ENCODE measurements around the gene THOC7. TPM values are rescaled to one million over a fixed set of nuclear protein-coding genes. Genes with fewer than 3 reads are reported as not detected.

The THOC7 gene
- total RNA-seq, 1 experiment from 2014 or later, result 67.3 TPM

DNA sequence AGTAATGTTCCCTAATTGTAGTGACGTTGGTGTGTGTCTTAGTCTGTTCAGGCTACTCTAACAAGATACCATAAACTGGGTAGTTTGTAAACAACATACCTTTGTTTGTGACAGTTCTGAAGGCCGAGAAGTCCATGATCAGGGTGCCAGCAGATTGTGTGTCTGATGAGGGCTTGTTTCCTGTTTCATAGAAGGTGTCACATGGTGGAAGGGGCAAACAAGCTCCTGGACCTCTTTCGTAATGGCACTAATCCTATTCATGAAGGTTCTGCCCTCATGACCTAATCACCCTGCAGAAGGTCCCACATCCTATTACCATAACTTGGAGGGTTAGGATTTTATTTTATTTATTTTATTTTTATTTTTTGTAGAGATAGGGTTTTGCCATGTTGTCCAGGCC, 11.2 kb upstream of the THOC7 start:
- Histone ChIP-seq H3K4me1 (ENCODE audit: control insufficient read depth in 1 of 2, insufficient read depth in 2 of 2, low read length in 2 of 2) (peaks cover 13 to 15% of the 10 kb centered on the region in 2 experiments), H3K9me2 (ENCODE audit: insufficient read depth) (no peaks in the 10 kb centered on the region), H3K27ac (ENCODE audit: low read depth, low read length) (no peak overlapping the region), H3K9ac (ENCODE audit: low read length) (no peak overlapping the region), H3K79me2 (ENCODE audit: insufficient read depth, low read length) (peaks cover 65% of the 10 kb centered on the region), H4K20me1 (ENCODE audit: insufficient read depth) (peaks cover 5% of the 10 kb centered on the region; the same call in 1 of the 2 replicates), H3K4me3 (replicated peaks in 1 of 2; ENCODE audit: low read depth in 1 of 2, low read length in 2 of 2) (no peak overlapping the region), H2AFZ (ENCODE audit: low read depth, low read length, poor library complexity, severe bottlenecking) (no peak overlapping the region), H3K27me3 (ENCODE audit: insufficient read depth, low read length) (no peaks in the 10 kb centered on the region), H3K4me2 (ENCODE audit: low read length) (no peak overlapping the region), H3K9me3 (ENCODE audit: control insufficient read depth in 1 of 2, insufficient read depth in 1 of 2, low read depth in 1 of 2, low read length in 2 of 2) (no peaks in the 10 kb centered on the region), H3K36me3 (ENCODE audit: control insufficient read depth in 1 of 2, insufficient read depth in 2 of 2, low read length in 2 of 2) (no peaks in the 10 kb centered on the region)
- TF ChIP-seq, protein P1, sequence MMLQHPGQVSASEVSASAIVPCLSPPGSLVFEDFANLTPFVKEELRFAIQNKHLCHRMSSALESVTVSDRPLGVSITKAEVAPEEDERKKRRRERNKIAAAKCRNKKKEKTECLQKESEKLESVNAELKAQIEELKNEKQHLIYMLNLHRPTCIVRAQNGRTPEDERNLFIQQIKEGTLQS (IDR thresholded peaks at IDR 0.05), result no peak
- TF ChIP-seq, protein P2, sequence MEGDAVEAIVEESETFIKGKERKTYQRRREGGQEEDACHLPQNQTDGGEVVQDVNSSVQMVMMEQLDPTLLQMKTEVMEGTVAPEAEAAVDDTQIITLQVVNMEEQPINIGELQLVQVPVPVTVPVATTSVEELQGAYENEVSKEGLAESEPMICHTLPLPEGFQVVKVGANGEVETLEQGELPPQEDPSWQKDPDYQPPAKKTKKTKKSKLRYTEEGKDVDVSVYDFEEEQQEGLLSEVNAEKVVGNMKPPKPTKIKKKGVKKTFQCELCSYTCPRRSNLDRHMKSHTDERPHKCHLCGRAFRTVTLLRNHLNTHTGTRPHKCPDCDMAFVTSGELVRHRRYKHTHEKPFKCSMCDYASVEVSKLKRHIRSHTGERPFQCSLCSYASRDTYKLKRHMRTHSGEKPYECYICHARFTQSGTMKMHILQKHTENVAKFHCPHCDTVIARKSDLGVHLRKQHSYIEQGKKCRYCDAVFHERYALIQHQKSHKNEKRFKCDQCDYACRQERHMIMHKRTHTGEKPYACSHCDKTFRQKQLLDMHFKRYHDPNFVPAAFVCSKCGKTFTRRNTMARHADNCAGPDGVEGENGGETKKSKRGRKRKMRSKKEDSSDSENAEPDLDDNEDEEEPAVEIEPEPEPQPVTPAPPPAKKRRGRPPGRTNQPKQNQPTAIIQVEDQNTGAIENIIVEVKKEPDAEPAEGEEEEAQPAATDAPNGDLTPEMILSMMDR (IDR thresholded peaks at IDR 0.05 in 2 of 3, conservative IDR thresholded peaks at IDR 0.05 in 1 of 3; ENCODE audit: borderline replicate concordance in 1 of 3, insufficient read depth in 1 of 3, low read depth in 2 of 3, low read length in 2 of 3), result no peak
- TF ChIP-seq EZH2phosphoT487 (IDR thresholded peaks at IDR 0.05; ENCODE audit: borderline replicate concordance) (no peak), RAD21 (IDR thresholded peaks at IDR 0.05; ENCODE audit: low read depth) (no peak), ZNF274 (IDR thresholded peaks at IDR 0.05; ENCODE audit: low read depth, low read length) (no peak)
- TF ChIP-seq, protein P3, sequence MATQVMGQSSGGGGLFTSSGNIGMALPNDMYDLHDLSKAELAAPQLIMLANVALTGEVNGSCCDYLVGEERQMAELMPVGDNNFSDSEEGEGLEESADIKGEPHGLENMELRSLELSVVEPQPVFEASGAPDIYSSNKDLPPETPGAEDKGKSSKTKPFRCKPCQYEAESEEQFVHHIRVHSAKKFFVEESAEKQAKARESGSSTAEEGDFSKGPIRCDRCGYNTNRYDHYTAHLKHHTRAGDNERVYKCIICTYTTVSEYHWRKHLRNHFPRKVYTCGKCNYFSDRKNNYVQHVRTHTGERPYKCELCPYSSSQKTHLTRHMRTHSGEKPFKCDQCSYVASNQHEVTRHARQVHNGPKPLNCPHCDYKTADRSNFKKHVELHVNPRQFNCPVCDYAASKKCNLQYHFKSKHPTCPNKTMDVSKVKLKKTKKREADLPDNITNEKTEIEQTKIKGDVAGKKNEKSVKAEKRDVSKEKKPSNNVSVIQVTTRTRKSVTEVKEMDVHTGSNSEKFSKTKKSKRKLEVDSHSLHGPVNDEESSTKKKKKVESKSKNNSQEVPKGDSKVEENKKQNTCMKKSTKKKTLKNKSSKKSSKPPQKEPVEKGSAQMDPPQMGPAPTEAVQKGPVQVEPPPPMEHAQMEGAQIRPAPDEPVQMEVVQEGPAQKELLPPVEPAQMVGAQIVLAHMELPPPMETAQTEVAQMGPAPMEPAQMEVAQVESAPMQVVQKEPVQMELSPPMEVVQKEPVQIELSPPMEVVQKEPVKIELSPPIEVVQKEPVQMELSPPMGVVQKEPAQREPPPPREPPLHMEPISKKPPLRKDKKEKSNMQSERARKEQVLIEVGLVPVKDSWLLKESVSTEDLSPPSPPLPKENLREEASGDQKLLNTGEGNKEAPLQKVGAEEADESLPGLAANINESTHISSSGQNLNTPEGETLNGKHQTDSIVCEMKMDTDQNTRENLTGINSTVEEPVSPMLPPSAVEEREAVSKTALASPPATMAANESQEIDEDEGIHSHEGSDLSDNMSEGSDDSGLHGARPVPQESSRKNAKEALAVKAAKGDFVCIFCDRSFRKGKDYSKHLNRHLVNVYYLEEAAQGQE (IDR thresholded peaks at IDR 0.05; ENCODE audit: low read depth), result no peak
- BruUV-seq (replicated peaks), result no TSS peak
- ChIA-PET RAD21 (ENCODE audit: low non-redundant PET in 1 of 2, low total read pairs in 2 of 2, uncharacterized antibody in 2 of 2, unreplicated experiment in 2 of 2) (no interaction called here), POLR2A (no interaction called here), CTCF (no interaction called here)
- ATAC-seq (no peak), DNase-seq (ENCODE audit: low read depth, low spot score) (no peak)
- intact Hi-C loops (cut with micrococcal nuclease), result loop anchor here (5.0 kb wide), 1 partner anchor 33 kb away; no protein-coding TSS in a partner anchor

Data from HCT116 (cell line).